ENCODE measurements around the gene TRIM71. TPM values are rescaled to one million over a fixed set of nuclear protein-coding genes. Genes with fewer than 3 reads are reported as not detected.
"Not testable (repeated sequence)": the region's sequence is repeated elsewhere in the genome, so short reads cannot be mapped to it uniquely, and the experiment has no call there.

The TRIM71 gene
- total RNA-seq, 4 donors from 2014 or later = not detected

DNA sequence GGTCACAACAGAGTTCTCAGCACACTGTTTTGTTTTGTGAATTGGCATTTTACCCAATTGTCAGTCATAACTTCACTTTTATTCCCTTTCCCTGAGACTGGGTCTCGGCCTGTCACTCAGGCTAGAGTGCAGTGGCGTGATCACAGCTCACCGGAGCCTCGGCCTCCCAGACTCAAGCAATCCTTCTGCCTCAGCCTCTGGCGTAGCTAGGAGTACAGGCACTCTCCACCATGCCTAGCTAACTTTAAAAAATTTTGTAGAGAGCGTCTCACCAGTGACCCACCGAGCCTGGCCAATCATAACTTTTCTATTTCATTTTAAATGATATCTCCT, 26.5 kb downstream of the TRIM71 start:
- Histone ChIP-seq H3K4me1 (no peaks in the 10 kb centered on the region), H3K27ac (no peak overlapping the region), H3K27me3 (no peaks in the 10 kb centered on the region), H3K9me3 (no peaks in the 10 kb centered on the region), H3K36me3 (no peaks in the 10 kb centered on the region), H3K4me3 (no peak overlapping the region)
- intact Hi-C loops (cut with DNase I; ENCODE audit: low total_unique reads) (no loop called here), in situ Hi-C loops (cut with MboI; ENCODE audit: low pct_ligation_motif_present in 1 of 4, low pct_unique_long_range_greater_than_20kb in 1 of 4, low sequenced_read_pairs in 3 of 4) (no loop called here)
- TF ChIP-seq POLR2AphosphoS5 (IDR thresholded peaks at IDR 0.05) = no peak
- WGBS, 2 donors (ENCODE audit: low coverage in 1 of 2) = 89 to 100% methylated on average over 3 to 7 of the region's 7 CpGs
- no peak for DNase-seq

- Histone ChIP-seq H3K9me3 (no peaks in the 10 kb centered on the region), H3K4me3 (no peak overlapping the region), H3K4me1 (no peaks in the 10 kb centered on the region), H3K36me3 (no peaks in the 10 kb centered on the region), H3K27me3 (no peaks in the 10 kb centered on the region), H3K27ac (no peak overlapping the region)
- intact Hi-C loops (cut with DNase I; ENCODE audit: low total_unique reads) (no loop called here), in situ Hi-C loops (cut with MboI; ENCODE audit: low pct_ligation_motif_present in 1 of 4, low pct_unique_long_range_greater_than_20kb in 1 of 4, low sequenced_read_pairs in 3 of 4) (no loop called here)
- TF ChIP-seq POLR2AphosphoS5 (IDR thresholded peaks at IDR 0.05) (no peak), EP300 (IDR thresholded peaks at IDR 0.05; ENCODE audit: low read depth) (no peak), POLR2A (IDR thresholded peaks at IDR 0.05) (no peak), CTCF (IDR thresholded peaks at IDR 0.05) (no peak)
- 91 to 100% methylated on average over 1 of the region's 1 CpG for WGBS, 2 donors (ENCODE audit: low coverage in 1 of 2)
- no peak for DNase-seq
These were observed 27.1 kb downstream of the TRIM71 start for GRCh38 chr3:32844914-32845313.

DNA sequence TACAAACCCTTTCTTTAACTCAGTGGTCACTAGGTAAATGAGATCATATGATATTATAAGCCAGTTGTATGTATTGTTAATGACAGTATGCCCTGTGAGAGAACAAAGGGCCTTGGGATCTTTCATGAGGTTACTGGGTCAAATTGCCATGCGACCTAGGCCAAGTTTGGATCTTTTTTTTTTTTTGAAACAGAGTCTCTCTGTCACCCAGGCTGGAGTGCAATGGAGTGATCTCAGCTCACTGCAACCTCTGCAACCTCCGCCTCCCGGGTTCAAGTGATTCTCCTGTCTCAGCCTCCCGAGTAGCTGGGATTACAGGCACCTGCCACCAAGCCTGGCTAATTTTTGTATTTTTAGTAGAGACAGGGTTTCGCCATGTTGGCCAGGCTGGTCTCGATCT, 27.7 kb downstream of the TRIM71 start:
- H3K4me1 ChIP-seq; H3K36me3 ChIP-seq; H3K4me3 ChIP-seq; H3K27ac ChIP-seq; H3K9me3 ChIP-seq; intact Hi-C loops (cut with DNase I; ENCODE audit: low total_unique reads); in situ Hi-C loops (cut with MboI; ENCODE audit: low pct_ligation_motif_present in 1 of 4, low pct_unique_long_range_greater_than_20kb in 1 of 4, low sequenced_read_pairs in 3 of 4); DNase-seq; H3K27me3 ChIP-seq: not testable (repeated sequence)
- WGBS, 2 donors (ENCODE audit: low coverage in 1 of 2) = 88 to 94% methylated on average over 2 to 6 of the region's 6 CpGs

- H3K27me3 ChIP-seq; DNase-seq; H3K27ac ChIP-seq; H3K9me3 ChIP-seq; H3K36me3 ChIP-seq; H3K4me3 ChIP-seq; intact Hi-C loops (cut with DNase I; ENCODE audit: low total_unique reads); H3K4me1 ChIP-seq; in situ Hi-C loops (cut with MboI; ENCODE audit: low pct_ligation_motif_present in 1 of 4, low pct_unique_long_range_greater_than_20kb in 1 of 4, low sequenced_read_pairs in 3 of 4): not testable (repeated sequence)
- 92 to 94% methylated on average over 9 to 15 of the region's 15 CpGs for WGBS, 2 donors (ENCODE audit: low coverage in 1 of 2)
These were observed 29.2 kb downstream of the TRIM71 start for GRCh38 chr3:32847045-32847444.

DNA sequence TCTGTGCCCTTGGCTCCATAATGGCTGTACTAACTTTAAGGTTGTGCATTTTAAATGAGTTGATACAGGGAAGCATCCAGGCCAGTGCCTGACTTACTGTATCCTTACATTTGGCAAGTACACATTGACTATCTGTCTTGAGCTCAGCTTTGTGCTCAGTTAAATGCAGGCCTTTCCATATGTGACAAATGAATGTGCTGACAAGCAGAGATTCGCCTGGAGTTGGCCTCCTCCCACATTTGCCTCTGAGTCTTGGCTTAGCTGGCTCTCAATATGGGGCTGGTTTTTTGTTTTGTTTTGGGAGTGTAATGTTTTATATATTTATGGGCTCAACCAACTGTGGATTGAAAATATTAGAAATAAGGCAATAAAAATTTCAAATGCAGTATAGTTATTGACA, 29.7 kb downstream of the TRIM71 start:
- Histone ChIP-seq H3K36me3 (no peaks in the 10 kb centered on the region), H3K4me3 (no peak overlapping the region), H3K27me3 (no peaks in the 10 kb centered on the region), H3K27ac (no peak overlapping the region), H3K4me1 (no peaks in the 10 kb centered on the region), H3K9me3 (no peaks in the 10 kb centered on the region)
- in situ Hi-C loops (cut with MboI; ENCODE audit: low pct_ligation_motif_present in 1 of 4, low pct_unique_long_range_greater_than_20kb in 1 of 4, low sequenced_read_pairs in 3 of 4) (no loop called here), intact Hi-C loops (cut with DNase I; ENCODE audit: low total_unique reads) (no loop called here)
- no peak for TF ChIP-seq POLR2A (IDR thresholded peaks at IDR 0.05)
- no peak for TF ChIP-seq POLR2AphosphoS5 (IDR thresholded peaks at IDR 0.05)
- TF ChIP-seq CTCF (IDR thresholded peaks at IDR 0.05) = no peak
- no peak for TF ChIP-seq EP300 (IDR thresholded peaks at IDR 0.05; ENCODE audit: low read depth)
- no peak for DNase-seq
- WGBS, 2 donors (ENCODE audit: low coverage in 1 of 2) = 90 to 93% methylated on average over 1 of the region's 1 CpG

- intact Hi-C loops (cut with DNase I; ENCODE audit: low total_unique reads) (no loop called here), in situ Hi-C loops (cut with MboI; ENCODE audit: low pct_ligation_motif_present in 1 of 4, low pct_unique_long_range_greater_than_20kb in 1 of 4, low sequenced_read_pairs in 3 of 4) (no loop called here)
- TF ChIP-seq CTCF (IDR thresholded peaks at IDR 0.05) = no peak
- no peaks in the 10 kb centered on the region for H3K9me3 ChIP-seq
- H3K4me1 ChIP-seq = no peaks in the 10 kb centered on the region
- H3K36me3 ChIP-seq = no peaks in the 10 kb centered on the region
- H3K4me3 ChIP-seq = no peak overlapping the region
- no peaks in the 10 kb centered on the region for H3K27me3 ChIP-seq
- H3K27ac ChIP-seq = no peak overlapping the region
- WGBS, 2 donors (ENCODE audit: low coverage in 1 of 2) = 55 to 69% methylated on average over 4 of the region's 4 CpGs
- no peak for DNase-seq
These were observed 30.4 kb downstream of the TRIM71 start for GRCh38 chr3:32848215-32848614.

Measured in transverse colon (tissue), 4 donors.